CD4-positive, alpha-beta T cell treated with Interleukin-6 for 4 hours (primary cell): ENCODE measurements around the gene DPF1.
"Not testable (repeated sequence)": the region's sequence is repeated elsewhere in the genome, so short reads cannot be mapped to it uniquely, and the experiment has no call there.

Experiments used
- DNase-seq: peaks from one replicate; pipeline ENCODE4 v3.0.0-alpha.2; 2020; ENCODE audit warnings: mixed read lengths

The DPF1 gene

DNA sequence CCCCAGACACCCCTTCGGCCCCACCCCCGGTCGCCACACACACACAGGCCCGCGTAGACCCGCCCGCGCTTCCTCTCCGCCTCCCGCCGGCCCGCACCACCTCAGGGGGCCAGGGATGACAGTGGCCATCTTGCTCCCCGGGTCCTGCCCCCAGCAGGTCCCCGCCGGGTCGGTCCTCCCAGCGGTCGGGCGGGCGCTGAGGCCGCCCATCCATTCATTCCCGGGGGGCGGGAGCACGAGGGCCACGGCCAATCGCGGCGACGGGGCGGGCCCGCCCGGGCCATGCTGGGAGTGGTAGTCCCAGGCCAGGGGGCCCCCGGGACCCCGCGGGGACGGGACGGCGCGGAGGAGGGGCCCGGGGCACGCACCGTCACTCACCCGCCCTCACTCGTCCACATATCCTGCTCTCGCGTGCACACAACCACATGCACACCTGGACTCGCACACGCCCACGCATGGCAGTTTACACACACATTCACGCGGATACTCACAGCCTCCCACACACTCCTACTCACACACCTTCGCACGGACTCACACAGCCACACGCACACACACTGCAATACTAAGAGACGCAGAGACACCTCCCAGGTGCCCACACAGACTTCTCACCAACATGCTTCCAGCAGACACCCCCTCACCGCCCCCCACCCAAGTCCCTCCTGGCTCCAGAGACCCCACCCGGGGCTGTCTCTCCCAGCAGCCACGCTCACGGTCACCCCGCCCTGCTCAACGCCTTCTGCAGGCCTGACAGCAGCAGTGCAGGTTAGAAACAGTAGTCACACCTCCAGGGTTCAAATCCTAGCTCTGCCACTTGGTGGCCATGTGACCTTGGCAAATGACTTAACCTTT, at the start of gene DPF1:
DPF1 (minus strand) TSS at position 209 of the 849 bp plus-strand sequence; CDS start at position 129, 80 bp downstream.
- peak; percentile 40 for DNase-seq

DNA sequence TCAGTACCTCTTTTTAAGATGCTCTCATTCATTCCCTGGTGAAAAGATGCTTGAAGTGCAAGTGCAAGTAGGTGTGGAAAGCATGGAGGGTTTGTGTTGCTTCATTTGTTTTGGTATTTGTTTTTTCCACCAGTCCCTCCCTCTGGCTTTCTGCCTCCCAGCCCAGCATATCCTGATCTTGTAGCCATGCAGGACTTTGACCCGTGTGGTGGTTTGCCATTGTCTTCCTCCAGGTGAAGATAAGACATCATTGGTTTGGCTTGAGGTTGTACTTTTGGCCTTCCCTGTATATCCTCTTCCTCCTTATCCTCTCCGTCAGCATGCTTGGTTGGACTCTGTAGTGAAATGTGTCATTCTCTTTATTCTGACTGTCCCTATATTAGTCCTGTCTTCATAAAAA, 49.5 kb upstream of the DPF1 start:
- no peak for DNase-seq

DNA sequence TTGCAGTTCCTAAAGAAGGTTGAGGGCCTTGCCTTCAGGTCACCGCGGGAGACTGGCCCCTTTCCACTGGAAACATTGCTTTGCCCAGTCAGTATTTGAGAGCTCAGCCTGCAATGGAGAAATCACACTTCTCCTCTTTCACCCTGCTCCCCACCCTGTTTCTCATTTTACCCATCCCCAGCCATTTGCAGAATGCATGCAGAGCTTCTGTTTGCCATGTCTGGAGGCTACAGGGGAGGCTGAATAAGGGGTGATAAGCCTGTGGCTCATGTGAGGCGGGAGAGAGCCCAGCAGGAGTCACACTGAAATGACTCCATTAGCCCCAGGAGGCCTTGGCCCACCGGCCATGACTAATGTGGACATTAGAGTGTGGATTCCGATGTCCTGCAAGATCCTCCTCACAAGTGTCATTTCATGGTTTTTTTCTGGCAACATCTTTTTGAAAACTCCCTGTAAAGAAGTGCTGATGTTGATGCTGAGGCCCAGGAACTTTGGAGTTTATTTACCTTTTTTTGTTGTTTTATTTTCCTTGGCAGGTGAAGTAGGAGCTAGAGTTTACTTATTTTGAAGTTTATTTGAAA, 46.7 kb upstream of the DPF1 start:
- DNase-seq = no peak

DNA sequence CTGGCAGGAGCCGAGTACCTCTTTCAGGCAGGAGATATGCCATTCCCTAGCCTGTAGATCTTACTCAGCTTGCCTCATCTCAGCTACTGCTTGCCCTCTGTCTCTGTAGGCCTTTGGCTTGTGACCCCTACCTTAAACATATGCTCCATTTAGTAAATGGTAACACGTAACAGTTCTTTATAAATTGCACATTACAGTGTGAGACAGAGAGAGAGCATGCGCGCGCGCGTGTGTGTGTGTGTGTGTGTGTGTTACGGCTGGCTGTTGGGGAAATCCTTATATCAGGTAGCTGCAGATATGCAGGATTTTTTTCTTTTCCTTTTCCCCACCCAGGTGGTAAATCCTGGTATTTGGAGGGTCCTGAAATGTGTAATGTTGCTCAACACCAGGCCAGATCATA, 44.5 kb upstream of the DPF1 start:
- DNase-seq = no peak

DNA sequence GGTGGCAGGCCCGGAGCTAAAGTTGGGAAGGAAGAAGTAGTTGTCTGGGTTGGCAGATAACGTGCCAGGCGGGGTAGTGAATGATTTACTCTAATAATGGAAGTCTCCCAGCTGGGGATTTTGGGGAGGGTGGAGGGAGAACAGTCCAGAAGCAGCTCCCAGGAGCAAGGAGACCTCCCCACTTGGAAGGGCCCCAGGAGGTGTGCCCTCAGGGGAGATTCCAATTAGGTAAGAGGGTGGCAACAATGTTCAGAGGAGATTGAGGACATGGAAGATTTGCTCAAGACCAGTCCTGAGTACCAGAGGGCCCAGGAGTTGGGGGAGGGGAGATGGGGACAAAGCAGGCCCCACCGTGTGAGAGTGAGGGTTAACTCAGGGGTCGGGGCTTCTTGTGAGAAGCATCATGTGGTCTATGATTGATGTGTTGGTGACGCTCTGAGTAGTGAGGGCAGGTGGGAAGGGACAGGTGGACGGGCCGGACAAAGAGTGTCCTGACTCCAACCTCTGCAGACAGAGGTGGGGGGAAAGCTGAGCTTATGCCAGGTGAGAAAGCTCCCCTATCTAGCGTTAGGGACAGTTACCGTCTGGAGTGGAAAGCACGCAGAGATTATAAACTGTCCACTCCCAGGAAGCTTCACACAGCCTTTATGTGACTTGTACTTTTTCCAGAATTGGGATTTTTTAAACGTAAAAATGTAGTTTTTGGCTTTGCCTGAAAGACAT, 43.9 kb upstream of the DPF1 start:
- DNase-seq = no peak

DNA sequence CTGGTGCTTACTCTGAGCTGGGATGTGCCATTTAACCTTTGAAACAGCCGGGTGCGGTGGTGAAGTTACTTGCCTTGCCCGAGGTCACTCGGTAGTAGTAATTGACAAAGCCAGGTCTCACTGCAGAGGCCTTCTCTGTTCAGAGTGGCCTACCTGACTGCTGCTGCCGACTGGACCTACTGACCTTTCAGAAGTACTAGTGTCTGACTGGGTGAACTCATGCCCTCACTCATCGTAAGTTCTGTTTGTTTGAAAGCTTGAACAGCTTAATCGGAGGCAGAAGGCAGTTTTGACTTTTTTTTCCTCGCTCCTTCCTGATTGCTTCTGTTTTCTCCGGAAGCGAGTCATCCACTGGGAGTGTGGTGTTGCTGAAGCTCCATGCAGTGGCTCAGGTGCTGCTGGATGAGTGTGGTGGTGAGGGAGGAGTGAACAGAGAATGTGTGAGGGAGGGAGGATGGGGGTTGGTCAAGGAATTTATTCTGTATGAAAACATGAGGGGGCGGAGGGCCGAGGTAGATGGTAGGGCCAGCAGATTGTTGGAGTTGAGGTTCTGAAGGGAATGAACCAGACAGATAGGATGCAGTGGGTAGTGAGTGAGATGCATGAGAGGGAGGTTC, 43.1 kb upstream of the DPF1 start:
- no peak for DNase-seq

DNA sequence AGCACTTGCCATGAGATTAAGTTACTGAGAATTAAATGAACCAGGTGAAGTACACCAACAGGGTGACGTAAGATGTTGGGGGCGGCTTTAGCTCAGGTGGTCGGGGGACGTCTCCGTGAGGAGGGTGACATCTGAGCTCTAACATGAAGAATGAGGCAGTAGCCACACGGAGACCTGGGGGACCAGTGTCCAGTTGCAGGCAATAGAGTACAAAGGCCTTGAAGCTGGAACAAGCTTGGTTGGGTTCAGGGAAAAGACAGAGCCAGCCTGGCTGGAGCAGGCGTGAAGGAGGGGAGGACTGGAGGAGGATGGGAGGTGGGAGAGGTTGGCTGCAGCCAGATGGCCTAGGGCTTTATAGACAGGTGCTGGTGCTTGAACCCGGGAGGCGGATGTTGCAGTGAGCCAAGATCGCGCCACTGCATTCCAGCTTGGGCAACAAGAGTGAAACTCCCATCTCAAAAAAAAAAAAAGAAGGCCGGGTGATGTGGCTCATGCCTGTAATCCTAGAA, 42.0 kb upstream of the DPF1 start:
- DNase-seq = no peak

DNA sequence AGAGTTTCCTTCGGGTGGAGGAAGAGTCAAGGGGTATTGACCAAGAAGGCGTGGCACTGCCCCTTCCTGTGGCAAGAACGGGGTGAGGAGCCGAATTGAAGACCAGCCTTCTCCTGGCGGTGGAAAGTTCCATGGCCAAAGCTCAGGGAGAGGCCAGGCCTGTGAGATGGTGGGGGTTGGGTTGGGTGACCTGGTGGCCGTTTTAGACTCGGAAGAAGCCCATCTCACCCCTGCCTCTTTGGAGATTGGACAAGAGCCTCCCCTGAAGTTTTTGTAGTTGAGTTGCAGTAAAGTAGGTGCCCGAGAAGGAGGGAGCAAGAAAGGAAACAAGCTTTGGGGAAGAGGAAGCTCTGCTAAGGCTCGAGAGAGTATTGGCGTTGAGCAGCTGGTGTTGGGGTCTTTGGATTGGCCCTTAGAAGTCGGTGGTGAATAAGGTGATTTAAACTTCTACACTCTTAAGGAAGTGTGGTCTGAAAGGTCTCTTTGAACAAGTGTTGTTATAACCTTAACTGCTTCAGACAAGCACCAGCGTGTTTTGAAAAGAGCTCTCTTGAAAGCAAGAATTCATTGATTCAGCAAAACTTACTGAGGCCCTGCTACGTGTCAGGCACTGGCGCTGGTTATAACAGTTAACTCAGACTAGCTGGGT, 41.3 kb upstream of the DPF1 start:
- no peak for DNase-seq

DNA sequence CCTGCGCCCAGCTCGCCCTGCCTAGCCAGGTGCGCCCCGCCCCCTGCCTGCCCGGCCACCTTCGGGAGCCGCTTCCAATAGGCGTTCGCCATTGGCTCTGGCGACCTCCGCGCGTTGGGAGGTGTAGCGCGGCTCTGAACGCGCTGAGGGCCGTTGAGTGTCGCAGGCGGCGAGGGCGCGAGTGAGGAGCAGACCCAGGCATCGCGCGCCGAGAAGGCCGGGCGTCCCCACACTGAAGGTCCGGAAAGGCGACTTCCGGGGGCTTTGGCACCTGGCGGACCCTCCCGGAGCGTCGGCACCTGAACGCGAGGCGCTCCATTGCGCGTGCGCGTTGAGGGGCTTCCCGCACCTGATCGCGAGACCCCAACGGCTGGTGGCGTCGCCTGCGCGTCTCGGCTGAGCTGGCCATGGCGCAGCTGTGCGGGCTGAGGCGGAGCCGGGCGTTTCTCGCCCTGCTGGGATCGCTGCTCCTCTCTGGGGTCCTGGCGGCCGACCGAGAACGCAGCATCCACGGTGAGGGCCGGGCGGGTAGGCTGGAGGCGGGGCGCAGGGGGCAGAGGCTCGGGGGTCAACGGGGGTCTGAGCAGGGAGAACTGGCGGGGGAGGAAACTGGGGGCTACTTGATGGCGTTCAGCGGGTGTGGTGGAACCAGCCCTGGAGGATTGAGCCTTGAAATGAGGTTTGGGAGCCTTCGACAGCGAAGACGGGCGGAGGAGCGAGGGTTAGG, 40.6 kb upstream of the DPF1 start, which contains the start of gene SPINT2:
SPINT2 (plus strand) TSS at position 88 of the 727 bp plus-strand sequence; CDS start at position 408, 320 bp downstream.
- DNase-seq = no peak

DNA sequence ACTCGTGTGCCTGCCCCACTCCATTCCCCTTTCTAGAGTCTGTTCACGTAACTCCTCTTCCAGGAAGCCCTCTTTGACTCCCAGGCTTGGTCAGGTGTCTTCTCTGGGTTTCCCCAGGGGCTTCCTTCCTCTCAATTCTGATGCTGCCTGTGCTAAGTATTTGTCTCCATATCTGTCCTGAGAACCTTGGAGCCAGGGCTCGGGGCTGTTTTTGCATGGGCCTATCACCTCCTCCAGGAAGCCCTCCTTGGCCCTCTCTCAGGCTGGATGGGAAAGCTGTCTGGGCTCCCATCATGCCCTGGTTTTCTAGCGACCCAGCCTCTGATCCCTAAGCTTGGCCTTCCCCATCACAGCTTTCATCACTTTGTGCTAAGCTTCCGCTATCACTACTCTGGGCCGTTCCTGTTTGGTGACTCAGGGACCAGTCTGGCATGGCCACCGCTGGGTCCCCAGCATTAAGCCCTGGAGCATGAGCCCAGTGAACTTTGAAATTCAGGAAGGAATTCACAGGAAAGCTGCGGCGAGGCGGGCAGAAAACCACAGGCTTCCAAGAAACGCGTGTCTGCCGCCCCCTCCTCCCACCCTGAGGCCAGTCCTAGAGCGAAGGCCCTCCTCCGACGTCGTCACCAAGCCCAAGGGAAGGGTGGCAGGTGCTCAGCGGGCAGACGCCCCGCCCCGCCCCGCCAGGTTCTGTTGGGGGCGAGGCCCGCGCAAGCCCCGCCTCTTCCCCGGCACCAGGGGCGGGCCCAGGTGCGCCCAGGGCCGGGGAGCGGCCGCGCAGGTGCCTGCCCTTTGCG, 39.9 kb upstream of the DPF1 start:
- peak; percentile 87 for DNase-seq

DNA sequence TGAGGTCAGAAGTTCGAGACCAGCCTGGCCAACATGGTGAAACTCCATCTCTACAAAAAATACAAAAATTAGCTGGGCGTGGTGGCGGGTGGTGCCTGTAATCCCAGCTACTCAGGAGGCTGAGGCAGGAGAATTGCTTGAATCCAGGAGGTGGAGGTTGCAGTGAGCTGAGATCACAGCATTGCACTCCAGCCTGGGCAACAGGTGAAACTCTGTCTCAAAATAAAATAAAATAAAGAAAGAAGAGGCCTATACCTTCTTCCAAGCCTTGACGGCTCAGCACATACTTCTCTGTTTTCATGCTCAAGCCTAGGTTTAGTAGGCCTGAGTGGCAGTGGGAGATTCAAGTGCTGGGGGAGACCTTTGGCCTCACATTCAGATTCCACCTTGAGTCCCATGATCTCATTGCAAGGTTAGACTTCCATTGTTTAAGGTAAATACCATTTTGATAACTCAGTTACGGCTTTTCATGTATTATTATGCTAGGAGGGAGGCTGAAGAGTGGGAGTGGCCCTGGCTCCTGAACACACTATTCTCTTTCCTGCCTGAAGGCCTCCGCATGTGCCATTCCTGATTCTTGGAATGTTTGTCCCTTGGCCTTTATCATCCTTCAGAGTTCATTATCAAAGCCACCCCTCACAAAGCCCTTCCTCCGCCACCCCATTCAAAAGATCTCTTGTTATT, 38.7 kb upstream of the DPF1 start:
- DNase-seq = no peak

DNA sequence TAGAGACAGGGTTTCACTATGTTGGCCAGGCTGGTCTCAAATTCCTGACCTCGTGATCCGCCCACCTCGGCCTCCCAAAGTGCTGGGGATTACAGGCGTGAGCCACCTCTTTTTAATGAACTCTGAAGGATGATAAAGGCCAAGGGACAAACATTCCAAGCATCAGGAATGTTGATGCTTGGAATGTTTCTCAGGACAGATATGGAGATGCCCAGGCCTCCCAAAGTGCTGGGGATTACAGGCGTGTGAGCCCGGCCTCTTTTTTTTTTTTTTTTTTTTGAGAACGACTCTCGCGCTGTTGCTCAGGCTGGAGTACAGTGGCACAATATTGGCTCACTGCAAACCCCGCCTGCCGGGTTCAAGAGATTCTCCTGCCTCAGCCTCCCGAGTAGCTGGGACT, 37.9 kb upstream of the DPF1 start:
- DNase-seq = not testable (repeated sequence)

DNA sequence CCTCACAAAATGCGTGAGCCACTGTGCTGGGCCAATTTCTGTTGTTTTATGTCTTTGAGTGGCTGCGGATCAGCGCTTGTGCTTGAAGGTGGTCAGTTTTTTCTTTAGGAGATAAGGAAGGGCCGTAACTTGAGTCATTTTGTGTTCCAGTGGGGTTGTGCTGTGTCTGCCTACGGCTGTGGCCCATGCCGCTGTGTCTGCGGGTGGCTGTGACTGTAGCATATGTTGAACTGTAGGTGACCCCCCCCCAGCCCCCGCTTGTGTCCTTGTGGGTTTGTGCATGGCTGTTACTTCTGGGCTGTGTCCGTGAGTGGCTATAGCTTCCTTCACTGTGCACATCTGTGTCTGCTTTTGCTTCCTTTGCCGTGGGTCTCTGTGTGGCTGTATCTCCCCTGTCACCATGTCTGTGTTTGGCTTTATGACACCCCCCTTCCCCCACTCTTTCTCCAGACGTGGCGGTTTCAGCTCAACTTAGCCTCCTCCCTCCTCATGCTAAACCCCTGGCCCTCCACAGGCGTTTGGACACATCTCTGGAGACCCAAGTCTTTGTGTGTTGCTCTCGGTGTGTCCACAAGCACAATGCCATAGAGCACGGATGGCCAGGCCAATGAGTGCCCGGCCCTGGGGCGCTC, 31.5 kb upstream of the DPF1 start:
- no peak for DNase-seq

DNA sequence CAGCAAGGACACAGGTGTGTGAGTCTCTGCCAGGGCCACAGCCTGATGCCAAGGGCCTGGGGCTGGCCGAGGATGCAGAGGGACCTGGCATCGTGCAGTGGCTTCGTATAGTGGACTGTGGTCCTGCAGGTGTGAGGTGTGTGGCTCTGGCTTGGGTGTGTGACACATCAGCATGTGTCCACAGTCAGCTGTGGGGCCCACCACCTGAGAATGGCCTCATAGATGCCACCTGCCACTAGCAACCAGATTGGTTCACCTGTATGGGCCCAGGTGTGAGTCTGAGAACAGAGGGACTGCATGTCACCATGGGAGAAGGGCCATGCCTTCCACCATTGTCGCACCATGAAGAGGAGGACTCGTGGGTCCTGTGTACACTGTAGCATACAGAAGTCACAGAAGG, 29.8 kb upstream of the DPF1 start:
- DNase-seq = no peak

DNA sequence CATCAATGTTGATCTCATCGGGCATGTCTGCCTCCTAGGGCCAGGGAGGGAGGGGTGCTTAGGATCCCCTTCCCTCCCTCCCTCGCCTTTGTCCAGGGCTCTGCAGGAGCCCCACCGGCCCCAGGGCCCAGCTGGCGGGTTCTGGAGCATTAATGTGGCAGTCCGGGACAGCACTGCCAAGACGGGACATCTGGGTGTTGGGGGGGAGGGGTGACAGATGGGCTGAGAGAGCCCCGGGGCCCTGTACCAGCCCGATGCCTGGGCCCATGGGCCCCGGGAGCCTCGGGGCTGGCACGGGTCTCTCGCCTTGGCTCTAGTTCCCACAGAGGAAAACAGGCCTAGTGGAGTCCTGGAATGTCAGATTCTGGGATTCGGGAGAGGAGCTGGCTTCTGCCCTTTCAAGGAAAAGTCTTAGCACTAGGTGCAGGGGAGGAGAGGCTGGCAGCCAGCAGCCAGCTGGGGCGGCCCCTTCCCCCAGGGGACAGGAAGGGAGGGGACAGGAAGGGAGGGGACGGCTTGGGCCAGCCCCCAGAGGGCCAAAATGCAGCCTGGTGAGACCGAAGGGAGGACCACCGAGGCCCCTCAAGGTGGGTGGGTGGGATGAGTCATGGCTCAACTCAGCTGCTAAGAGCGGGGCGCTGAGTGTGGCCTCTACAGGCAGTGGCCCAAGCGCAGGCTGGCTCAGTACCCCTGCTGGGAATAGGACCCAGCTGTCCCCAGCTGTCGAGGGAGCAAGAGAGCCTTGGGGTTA, 29.1 kb upstream of the DPF1 start:
- DNase-seq = no peak

DNA sequence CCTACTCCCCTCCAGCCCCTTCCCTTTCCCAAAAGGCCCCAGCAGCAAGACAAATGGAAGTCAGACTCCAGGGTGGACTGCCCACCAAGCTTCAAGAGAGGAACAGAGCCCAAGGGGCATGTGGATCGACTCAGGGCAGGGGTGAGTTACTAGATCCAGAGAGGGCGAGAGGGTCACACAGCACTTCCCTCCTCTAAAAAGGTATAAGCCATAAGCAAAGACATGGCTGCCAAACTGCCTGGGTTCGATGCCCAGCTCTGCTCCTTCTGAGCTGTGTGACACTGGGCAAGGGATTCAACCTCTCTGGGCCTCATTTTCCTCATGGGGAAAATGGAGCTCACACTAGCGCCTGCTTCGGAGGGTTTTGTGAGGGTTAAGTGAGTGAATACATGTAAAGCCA, 28.4 kb upstream of the DPF1 start:
- no peak for DNase-seq

DNA sequence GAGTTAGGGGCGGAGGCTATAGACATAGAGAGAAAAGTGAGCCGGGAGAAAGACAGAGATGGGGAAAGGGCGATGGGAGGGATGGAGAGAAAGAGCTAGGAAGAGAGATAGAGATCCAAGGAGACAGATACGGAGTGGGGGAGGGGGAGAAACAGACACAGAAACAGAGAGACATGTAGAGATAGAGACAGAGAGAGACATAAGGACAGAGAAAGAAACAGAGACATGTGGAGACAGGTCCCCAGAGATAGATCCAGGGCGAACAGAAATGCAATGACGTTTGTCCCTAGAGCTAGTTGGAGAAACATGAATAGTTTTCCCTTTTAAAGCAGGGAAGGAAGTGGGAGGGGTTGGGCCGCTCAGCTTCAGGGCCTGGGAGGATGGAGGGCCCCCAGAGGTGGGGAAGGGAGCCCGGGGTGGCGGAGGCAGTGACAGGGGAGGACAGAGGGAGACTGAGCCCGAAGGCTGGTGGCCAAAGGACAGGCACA, 27.6 kb upstream of the DPF1 start:
- DNase-seq = no peak

DNA sequence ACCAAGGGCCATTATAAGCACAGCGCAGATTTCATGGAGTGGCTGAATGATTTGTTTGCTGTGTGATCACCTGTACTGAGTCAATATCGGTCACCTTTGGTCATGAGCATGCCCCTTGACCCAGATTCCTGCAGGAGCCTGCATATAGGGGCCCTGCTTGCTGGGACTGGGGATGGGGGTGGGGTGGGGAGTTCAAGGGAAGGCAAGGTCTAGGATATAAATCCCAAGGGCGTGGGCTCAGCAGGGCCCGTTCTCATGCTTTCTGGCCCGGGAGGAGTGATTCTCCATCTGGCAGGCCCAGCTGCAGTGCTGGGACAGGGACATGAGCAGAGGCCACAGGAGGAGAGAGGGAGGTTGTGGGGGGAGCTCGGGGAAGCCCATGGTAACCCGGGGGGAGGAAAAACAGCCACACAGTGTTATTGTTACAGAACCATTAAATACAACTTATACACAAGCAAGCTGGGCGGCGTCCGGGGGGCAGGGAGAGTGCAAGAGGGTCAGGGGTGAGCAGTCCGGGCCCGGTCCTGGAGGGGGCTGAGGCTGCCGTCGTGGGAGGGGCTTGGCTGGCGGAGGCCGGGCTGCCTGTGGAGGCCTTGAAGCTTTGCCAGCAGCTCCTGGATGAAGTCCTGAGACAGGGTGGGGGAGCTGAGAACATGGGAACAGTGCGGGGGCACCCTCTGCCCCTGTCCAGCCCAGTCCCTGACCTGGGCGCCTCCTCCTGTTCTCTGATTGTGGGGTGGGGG, 27.0 kb upstream of the DPF1 start:
- no peak for DNase-seq
